SJCRH30 (cell line): ENCODE data around the gene FARP1. TPM values are rescaled to one million over a fixed set of nuclear protein-coding genes. Genes with fewer than 3 reads are reported as not detected.

Experiments used
- DNase-seq, 2 experiments: peaks; one replicate each; pipeline ENCODE4 v3.0.0-alpha.2; 2015 to 2020
- H3K27ac ChIP-seq: fragments of 250-450 bp; sonication (Bioruptor Pico); 2 replicates; pipeline ENCODE4 v1.5.1; 2020; ENCODE audit warnings: mild to moderate bottlenecking, moderate library complexity
- H3K27me3 ChIP-seq: fragments of 250-450 bp; sonication (Bioruptor Pico); 2 replicates; pipeline ENCODE4 v1.5.1; 2020; ENCODE audit warnings: mild to moderate bottlenecking, moderate library complexity
- H3K36me3 ChIP-seq: fragments of 250-450 bp; sonication (Bioruptor Pico); 2 replicates; pipeline ENCODE4 v1.5.1; 2020; ENCODE audit warnings: mild to moderate bottlenecking, moderate library complexity
- H3K4me1 ChIP-seq: fragments of 250-450 bp; sonication (Bioruptor Pico); 2 replicates; pipeline ENCODE4 v1.5.1; 2020; ENCODE audit warnings: mild to moderate bottlenecking, moderate library complexity
- H3K4me3 ChIP-seq: fragments of 250-450 bp; sonication (Bioruptor Pico); 2 replicates; pipeline ENCODE4 v1.5.1; 2020; ENCODE audit warnings: mild to moderate bottlenecking, moderate library complexity
- H3K9me3 ChIP-seq: fragments of 250-450 bp; sonication (Bioruptor Pico); replicated peaks from 2 replicates; pipeline ENCODE4 v1.5.1; 2020; ENCODE audit warnings: mild to moderate bottlenecking, moderate library complexity
- total RNA-seq: library from RNA; depleted of rRNA; stranded (reverse); fragments of >200 nt; shearing (Covaris generic); gene quantifications from 2 replicates; pipeline ENCODE4 v1.2.3, GENCODE V29; 2014

FARP1 gene
- total RNA-seq, 1 experiment from 2014 or later, result 32.5 TPM

DNA sequence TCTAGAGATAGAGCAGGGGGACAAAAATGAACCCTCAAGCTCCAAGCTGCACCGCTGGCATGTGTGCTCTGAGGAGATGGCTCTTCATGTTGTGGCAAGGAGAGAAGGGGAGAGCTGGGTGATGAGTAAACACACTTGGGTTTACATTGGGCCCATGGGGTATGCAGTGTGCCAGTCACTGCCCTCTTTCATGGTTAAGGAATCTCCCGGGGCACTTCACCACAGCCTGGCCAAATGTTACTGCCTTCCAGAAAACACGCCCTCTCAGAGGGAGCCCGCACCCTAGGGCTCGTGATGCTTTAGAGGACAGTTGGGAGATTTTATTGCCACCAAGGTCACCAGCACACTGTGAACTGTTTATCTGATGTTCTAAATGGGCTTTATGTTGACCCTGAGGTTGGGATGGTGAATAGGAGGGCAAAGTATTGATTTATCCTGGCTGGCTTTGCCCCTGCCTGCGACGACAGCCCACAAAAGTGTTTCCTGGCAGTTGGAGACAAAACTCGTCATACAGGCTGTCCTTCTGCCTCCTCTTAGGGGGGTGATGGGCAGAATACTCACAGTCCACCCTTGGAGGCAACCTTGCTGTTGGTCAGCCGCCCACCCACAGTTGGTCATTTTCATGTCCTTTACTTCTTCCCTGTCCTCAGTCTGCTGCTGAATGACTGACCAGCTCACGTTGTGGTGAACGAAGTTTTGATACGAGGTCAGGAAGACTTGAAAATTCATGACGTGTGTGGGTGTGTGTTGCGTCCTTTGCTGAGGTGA, 277.1 kb downstream of the FARP1 start:
- no peak overlapping the region for H3K27ac ChIP-seq
- no peaks in the 10 kb centered on the region for H3K27me3 ChIP-seq
- H3K36me3 ChIP-seq, result 0 out of 2 replicates have a peak, but pooled peaks cover 3% of the 10 kb centered on the region
- no peak overlapping the region for H3K4me3 ChIP-seq
- no peaks in the 10 kb centered on the region for H3K4me1 ChIP-seq
- no peaks in the 10 kb centered on the region for H3K9me3 ChIP-seq
- DNase-seq, result no peak

- H3K4me3 ChIP-seq, result no peak overlapping the region
- no peaks in the 10 kb centered on the region for H3K4me1 ChIP-seq
- no peaks in the 10 kb centered on the region for H3K36me3 ChIP-seq
Measured at GRCh38 chr13:98420554-98421175, 277.8 kb downstream of the FARP1 start.

DNA sequence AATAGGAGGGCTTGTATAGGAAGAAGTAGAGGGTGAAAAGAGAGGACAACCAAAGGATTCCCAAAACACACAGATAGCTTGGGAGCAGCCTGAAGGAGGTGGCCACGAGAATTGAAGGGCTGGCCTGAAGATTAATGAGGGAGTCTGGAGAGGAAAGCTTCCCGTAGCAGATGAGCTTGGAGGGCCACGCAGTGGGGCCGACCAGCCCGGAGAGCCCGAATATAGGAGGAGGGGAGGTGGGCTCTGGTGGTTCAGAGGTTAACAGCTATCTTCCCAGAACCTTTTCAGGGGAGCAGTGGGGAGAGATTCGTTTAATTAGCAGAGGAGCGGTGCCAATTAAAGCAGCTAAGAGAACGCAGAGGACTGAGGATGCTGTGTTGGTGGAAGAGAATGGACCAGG, 279.2 kb downstream of the FARP1 start:
- Histone ChIP-seq H3K4me1 (no peaks in the 10 kb centered on the region), H3K36me3 (no peaks in the 10 kb centered on the region), H3K4me3 (no peak overlapping the region), H3K27ac (no peak overlapping the region), H3K9me3 (no peaks in the 10 kb centered on the region), H3K27me3 (no peaks in the 10 kb centered on the region)
- no peak for DNase-seq

More at GRCh38 chr13:98420554-98421175, 277.8 kb downstream of the FARP1 start:
- no peaks in the 10 kb centered on the region for H3K9me3 ChIP-seq
- DNase-seq, result no peak
- no peak overlapping the region for H3K27ac ChIP-seq
- H3K27me3 ChIP-seq, result no peaks in the 10 kb centered on the region

- H3K9me3 ChIP-seq, result no peaks in the 10 kb centered on the region
- no peak overlapping the region for H3K27ac ChIP-seq
- no peaks in the 10 kb centered on the region for H3K27me3 ChIP-seq
- no peaks in the 10 kb centered on the region for H3K36me3 ChIP-seq
- no peak for DNase-seq
- H3K4me3 ChIP-seq, result no peak overlapping the region
- H3K4me1 ChIP-seq, result no peaks in the 10 kb centered on the region
Measured at GRCh38 chr13:98423417-98423816, 280.5 kb downstream of the FARP1 start.

GRCh38 chr13:98427331-98427995, 284.6 kb downstream of the FARP1 start:
- Histone ChIP-seq H3K9me3 (no peaks in the 10 kb centered on the region), H3K4me3 (no peak overlapping the region), H3K27me3 (no peaks in the 10 kb centered on the region), H3K27ac (no peak overlapping the region), H3K36me3 (no peaks in the 10 kb centered on the region), H3K4me1 (no peaks in the 10 kb centered on the region)
- no peak for DNase-seq

- no peaks in the 10 kb centered on the region for H3K27me3 ChIP-seq
- DNase-seq, result no peak
- no peaks in the 10 kb centered on the region for H3K4me1 ChIP-seq
- no peaks in the 10 kb centered on the region for H3K36me3 ChIP-seq
- H3K27ac ChIP-seq, result no peak overlapping the region
- no peak overlapping the region for H3K4me3 ChIP-seq
- no peaks in the 10 kb centered on the region for H3K9me3 ChIP-seq
Measured at GRCh38 chr13:98428256-98428966, 285.5 kb downstream of the FARP1 start.

DNA sequence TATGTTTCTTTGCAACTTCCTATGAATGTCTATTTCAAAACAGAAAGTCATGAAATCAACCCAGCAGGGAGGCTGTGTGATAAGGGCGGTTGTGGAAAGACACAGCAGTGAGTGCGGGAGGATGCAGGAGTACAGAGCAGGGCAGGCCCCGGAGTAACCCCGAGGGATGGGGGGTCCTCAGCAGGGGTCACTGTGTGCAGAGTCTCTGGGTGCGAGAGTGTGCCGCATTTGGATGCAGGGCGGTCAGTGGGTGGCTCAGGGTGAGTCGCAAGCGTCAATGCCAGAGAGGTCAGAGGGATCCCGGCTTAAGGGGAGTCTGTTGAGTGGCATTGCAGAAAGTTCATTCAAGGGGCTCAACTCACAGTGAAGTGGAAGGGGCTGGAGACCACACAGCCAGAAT, 286.2 kb downstream of the FARP1 start:
- H3K4me3 ChIP-seq, result no peak overlapping the region
- no peaks in the 10 kb centered on the region for H3K27me3 ChIP-seq
- H3K27ac ChIP-seq, result no peak overlapping the region
- DNase-seq, result no peak
- no peaks in the 10 kb centered on the region for H3K4me1 ChIP-seq
- no peaks in the 10 kb centered on the region for H3K36me3 ChIP-seq
- H3K9me3 ChIP-seq, result no peaks in the 10 kb centered on the region

DNA sequence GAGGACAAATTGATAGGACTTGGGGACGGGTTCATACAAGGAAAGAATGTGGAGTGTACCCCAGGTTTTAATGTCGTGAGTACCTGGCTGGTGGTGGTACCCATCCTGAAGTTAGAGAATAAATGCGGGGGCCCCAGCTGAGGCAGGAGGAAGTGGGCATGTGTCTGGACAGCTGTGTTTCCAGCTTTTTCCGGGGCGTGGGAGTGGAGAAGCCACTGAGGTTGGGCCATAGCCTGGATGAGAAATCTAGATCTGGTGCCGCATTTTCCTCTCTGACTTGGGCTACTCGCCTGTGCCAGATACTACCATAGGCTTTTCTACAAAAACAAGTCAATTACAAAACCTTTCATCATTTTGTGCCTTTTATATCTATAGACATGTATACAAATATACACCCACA, 286.6 kb downstream of the FARP1 start:
- Histone ChIP-seq H3K9me3 (no peaks in the 10 kb centered on the region), H3K36me3 (no peaks in the 10 kb centered on the region), H3K27ac (no peak overlapping the region), H3K4me3 (no peak overlapping the region), H3K4me1 (no peaks in the 10 kb centered on the region), H3K27me3 (no peaks in the 10 kb centered on the region)
- DNase-seq, result no peak

DNA sequence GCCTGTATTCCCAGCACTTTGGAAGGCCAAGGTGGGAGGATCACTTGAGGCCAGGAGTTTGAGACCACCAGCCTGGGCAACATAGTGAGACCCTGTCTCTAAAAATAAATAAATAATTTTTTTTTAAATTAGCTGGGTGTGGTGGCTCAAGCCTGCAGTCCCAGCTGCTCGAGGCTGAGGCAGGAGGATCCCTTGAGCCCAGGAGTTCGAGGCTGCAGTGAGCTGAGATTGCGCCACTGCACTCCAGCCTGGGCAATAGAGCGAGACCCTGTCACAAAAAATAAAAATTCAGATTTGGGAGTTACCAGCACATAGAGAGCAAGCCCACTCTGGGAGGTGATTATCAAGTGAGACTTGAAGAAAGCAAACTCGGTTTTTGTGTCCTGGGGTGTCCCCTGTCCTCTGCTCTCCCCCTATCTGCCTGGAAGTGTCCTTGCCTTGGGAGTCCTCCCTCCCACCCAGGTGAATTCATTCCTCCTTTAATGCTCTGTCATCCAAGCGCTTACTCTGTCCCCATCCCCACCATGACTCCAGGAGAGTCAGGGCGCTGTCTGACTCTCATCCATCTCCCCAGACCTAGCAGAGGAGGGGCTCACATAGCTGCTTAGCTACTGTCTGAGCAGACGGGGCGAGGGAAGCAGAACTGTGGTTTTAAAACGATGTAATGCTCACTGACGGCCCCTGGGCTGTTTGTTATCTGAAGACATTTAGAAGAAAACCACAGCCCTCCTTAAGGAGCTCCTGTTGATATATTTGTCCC, 287.3 kb downstream of the FARP1 start:
- DNase-seq, result no peak
- Histone ChIP-seq H3K27ac (no peak overlapping the region), H3K36me3 (no peaks in the 10 kb centered on the region)

GRCh38 chr13:98432638-98433037, 289.7 kb downstream of the FARP1 start:
- Histone ChIP-seq H3K27ac (no peak overlapping the region), H3K36me3 (no peaks in the 10 kb centered on the region), H3K27me3 (no peaks in the 10 kb centered on the region), H3K4me3 (no peak overlapping the region), H3K4me1 (no peaks in the 10 kb centered on the region), H3K9me3 (no peaks in the 10 kb centered on the region)
- no peak for DNase-seq

More for the DNA sequence above, 287.3 kb downstream of the FARP1 start:
- H3K4me1 ChIP-seq, result no peaks in the 10 kb centered on the region
- no peaks in the 10 kb centered on the region for H3K9me3 ChIP-seq
- no peaks in the 10 kb centered on the region for H3K27me3 ChIP-seq
- H3K4me3 ChIP-seq, result no peak overlapping the region

DNA sequence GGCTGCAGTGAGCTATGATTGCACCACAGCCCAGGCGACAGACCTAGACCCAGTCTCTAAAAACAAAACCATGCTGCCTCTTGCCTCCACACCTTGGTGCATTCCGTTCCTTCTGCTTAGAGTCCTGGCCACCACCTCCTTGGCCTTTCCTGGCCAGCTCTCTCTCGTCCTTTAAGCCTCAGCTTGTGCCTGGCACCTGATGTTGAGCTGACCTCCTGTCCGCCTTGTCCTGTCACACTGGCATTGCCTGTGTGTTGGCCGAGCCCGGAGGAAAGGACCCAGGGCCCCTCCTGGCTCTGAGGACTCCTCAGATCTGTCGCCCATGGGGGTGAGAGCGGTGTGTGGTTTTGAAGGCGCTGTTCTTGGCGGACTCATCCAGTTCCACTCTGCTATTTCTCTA, 290.8 kb downstream of the FARP1 start:
- H3K36me3 ChIP-seq, result no peaks in the 10 kb centered on the region
- H3K4me1 ChIP-seq, result no peaks in the 10 kb centered on the region
- H3K27ac ChIP-seq, result no peak overlapping the region
- DNase-seq, result no peak
- H3K9me3 ChIP-seq, result no peaks in the 10 kb centered on the region
- H3K27me3 ChIP-seq, result no peaks in the 10 kb centered on the region
- H3K4me3 ChIP-seq, result no peak overlapping the region

- DNase-seq, result no peak
- H3K27ac ChIP-seq, result no peak overlapping the region
- no peaks in the 10 kb centered on the region for H3K27me3 ChIP-seq
- H3K36me3 ChIP-seq, result no peaks in the 10 kb centered on the region
- H3K4me3 ChIP-seq, result no peak overlapping the region
- H3K9me3 ChIP-seq, result no peaks in the 10 kb centered on the region
- H3K4me1 ChIP-seq, result no peaks in the 10 kb centered on the region
Measured at GRCh38 chr13:98434060-98434459, 291.2 kb downstream of the FARP1 start.

GRCh38 chr13:98435376-98435775, 292.5 kb downstream of the FARP1 start:
- no peaks in the 10 kb centered on the region for H3K27me3 ChIP-seq
- DNase-seq, result no peak
- no peaks in the 10 kb centered on the region for H3K9me3 ChIP-seq
- H3K4me3 ChIP-seq, result no peak overlapping the region
- H3K36me3 ChIP-seq, result no peaks in the 10 kb centered on the region
- no peaks in the 10 kb centered on the region for H3K4me1 ChIP-seq
- no peak overlapping the region for H3K27ac ChIP-seq

DNA sequence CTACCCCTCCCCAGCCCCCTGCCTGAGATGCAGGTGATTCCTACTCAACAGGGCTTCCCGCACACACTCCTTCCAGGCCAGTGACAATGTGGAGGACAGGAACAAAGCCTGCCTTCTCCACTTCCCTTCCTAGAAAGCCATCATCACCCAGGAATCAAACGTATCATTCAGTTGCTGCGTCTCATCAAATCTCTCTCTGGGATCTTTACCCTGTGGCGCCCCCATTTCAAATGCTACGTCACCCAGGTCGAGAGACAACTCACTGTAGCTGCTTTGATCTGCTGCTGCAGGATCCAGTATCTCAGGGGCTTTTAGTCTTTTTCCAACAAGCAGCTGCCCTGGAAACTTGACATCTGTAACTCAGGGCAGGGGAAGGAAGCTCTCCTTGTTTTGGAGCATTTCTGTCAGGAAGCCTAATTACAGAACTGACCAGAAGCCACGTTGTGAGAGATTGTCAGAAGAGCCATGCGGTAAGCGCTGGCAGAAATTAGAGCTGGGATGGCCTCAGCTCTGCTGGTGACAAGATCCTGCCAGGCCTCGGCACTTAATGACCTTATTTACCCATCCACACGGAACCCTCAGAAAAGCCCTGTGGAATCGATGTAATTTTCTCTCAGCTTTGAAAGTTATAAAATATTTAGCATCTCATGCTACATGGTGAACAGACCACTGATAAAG, 293.5 kb downstream of the FARP1 start:
- no peak overlapping the region for H3K27ac ChIP-seq

More for the DNA sequence above, 293.5 kb downstream of the FARP1 start:
- Histone ChIP-seq H3K4me1 (no peaks in the 10 kb centered on the region), H3K9me3 (no peaks in the 10 kb centered on the region), H3K27me3 (no peaks in the 10 kb centered on the region), H3K36me3 (no peaks in the 10 kb centered on the region), H3K4me3 (no peak overlapping the region)
- DNase-seq, result no peak
